Psoas muscle (tissue), 8 donors: Measurements from ENCODE around the gene SMYD3. TPM values are rescaled to one million over a fixed set of nuclear protein-coding genes. Genes with fewer than 3 reads are reported as not detected.
A peak's percentile ranks its signal among the peaks of the same experiment; 100 is the strongest.

Source experiments
- ATAC-seq, 4 donors: fragments of 200-7000 bp; cut with Tn5 transposase; one replicate each; pipeline ENCODE4 v1.9.1; 2020; ENCODE audit warnings: moderate library complexity in 3 of 4, mild to moderate bottlenecking in 2 of 4
- DNase-seq, 2 donors: peaks; one replicate each; pipeline ENCODE4 v3.0.0-alpha.2; 2020
- H3K27ac ChIP-seq: fragments of 200-600 bp; one replicate; pipeline ENCODE4 v1.8.0; 2022
- H3K27me3 ChIP-seq, 3 donors: fragments of 200-600 bp in 1 of 3; one replicate each; pipeline versions ENCODE4 v1.6.1 to v1.8.0; 2013 to 2022; ENCODE audit warnings: low read length in 2 of 3, mild to moderate bottlenecking in 2 of 3, moderate library complexity in 1 of 3; ENCODE audit not compliant: insufficient read depth in 3 of 3
- H3K36me3 ChIP-seq, 2 donors: fragments of 200-600 bp in 1 of 2; one replicate each; pipeline versions ENCODE4 v1.6.1 to v1.8.0; 2013 to 2022; ENCODE audit warnings: low read depth in 1 of 2, mild to moderate bottlenecking in 1 of 2, moderate library complexity in 1 of 2; ENCODE audit not compliant: insufficient read depth in 1 of 2
- H3K4me1 ChIP-seq: fragments of 200-600 bp; one replicate; pipeline ENCODE4 v1.8.0; 2022
- H3K4me3 ChIP-seq: fragments of 200-600 bp; one replicate; pipeline ENCODE4 v1.8.0; 2022; ENCODE audit warnings: mild to moderate bottlenecking
- H3K9me3 ChIP-seq: fragments of 200-600 bp; one replicate; pipeline ENCODE4 v1.8.0; 2022
- WGBS, 3 donors: extraction: QIAGEN DNeasy Blood & Tissue Kit; methylation state at CpG; one replicate each; pipeline versions ENCODE4 v1.1.6 to v1.1.7; 2013; 5-methylcytosine and 5-hydroxymethylcytosine counted together
- intact Hi-C, 2 donors: fragments of 100-400 bp; cut with DNase I; formaldehyde crosslinking; loops; one replicate each; pipeline versions ENCODE4 v1.11.0 to v1.14.2; 2022
- polyA plus RNA-seq, 3 donors: library from polyadenylated mRNA; stranded (reverse); fragments of 200-250 nt; gene quantifications; one replicate each; pipeline ENCODE4 v1.2.3, GENCODE V29; 2013
- total RNA-seq, 4 donors: library from RNA; stranded (reverse); fragmentation: NEBNext Ultra II Directional in 2 of 4; extraction: Animal tissue kit (Norgen Biotek cat#: 25700) in 2 of 4; gene quantifications; one replicate each; pipeline versions ENCODE4 v1.2.1 to v1.2.4, GENCODE V29; 2021 to 2023
- TF ChIP-seq, protein P1 (sequence below): fragments of 200-600 bp; IDR thresholded peaks from one replicate; pipeline ENCODE4 v1.8.0; 2022; ENCODE audit warnings: antibody characterized with exemption
- donor health status: healthy with polysubstance abuse.
- donor health status: DM: no; HTN: no; CAD: no; lungs with moderate emphysema.
- donor health status: Bipolar disorder and iron deficiency.
- donor health status: healthy.
- donor health status: DM: yes; HTN: yes; CAD: no.
- donor health status: DM: no; HTN: no; CAD: no.
- donor health status: DM: no; HTN: no; CAD: no.
- donor health status: DM: yes; HTN: yes; CAD: no.

SMYD3 gene
- total and polyA plus RNA-seq, 7 donors: 2.9 to 6.4 (median 4.9) TPM

DNA sequence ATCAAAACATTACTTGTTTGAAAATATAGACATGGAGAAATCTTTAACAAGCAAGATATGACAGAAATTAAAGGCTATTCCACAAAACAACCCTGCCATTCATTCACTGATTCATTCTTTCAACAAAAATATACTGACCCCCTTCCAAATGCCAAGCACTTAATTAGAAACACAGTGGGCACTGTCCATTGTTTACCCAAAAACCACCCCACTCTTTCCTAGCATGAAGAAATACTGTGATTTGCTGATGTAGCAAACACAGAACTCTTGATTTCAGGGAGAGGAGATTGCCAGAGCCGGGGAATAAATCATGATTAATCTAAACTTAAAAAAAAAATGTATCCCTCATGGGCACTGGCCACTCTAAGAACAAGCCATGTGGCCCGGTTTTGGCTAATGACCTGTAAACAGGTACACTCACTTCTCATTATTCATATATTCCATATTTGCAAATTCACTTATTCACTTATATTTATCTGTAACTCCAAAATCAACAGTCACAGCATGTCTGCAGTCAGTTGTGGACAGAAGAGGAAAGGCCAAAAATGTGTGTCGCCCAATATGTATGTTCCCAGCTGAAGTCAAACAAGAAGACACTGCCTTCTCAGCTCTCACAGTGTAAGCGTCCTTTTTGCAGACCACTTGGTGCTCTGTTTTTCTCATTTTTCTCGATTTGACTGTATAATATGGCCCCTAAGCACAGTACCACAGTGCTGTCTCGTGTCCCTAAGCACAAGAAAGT, 133.1 kb downstream of the SMYD3 start:
- intact Hi-C loops: no loop called here
- WGBS, 3 donors: 77 to 85% (median 83%) methylated on average over 6 of the region's 6 CpGs
- Histone ChIP-seq H3K4me1 (no peaks in the 10 kb centered on the region), H3K9me3 (no peaks in the 10 kb centered on the region), H3K27ac (no peak overlapping the region), H3K27me3 (no peaks in the 10 kb centered on the region), H3K36me3 (no peaks in the 10 kb centered on the region), H3K4me3 (no peak overlapping the region)
- TF ChIP-seq, protein P1, sequence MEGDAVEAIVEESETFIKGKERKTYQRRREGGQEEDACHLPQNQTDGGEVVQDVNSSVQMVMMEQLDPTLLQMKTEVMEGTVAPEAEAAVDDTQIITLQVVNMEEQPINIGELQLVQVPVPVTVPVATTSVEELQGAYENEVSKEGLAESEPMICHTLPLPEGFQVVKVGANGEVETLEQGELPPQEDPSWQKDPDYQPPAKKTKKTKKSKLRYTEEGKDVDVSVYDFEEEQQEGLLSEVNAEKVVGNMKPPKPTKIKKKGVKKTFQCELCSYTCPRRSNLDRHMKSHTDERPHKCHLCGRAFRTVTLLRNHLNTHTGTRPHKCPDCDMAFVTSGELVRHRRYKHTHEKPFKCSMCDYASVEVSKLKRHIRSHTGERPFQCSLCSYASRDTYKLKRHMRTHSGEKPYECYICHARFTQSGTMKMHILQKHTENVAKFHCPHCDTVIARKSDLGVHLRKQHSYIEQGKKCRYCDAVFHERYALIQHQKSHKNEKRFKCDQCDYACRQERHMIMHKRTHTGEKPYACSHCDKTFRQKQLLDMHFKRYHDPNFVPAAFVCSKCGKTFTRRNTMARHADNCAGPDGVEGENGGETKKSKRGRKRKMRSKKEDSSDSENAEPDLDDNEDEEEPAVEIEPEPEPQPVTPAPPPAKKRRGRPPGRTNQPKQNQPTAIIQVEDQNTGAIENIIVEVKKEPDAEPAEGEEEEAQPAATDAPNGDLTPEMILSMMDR: no peak
- DNase-seq (no peak), ATAC-seq (no peak)

DNA sequence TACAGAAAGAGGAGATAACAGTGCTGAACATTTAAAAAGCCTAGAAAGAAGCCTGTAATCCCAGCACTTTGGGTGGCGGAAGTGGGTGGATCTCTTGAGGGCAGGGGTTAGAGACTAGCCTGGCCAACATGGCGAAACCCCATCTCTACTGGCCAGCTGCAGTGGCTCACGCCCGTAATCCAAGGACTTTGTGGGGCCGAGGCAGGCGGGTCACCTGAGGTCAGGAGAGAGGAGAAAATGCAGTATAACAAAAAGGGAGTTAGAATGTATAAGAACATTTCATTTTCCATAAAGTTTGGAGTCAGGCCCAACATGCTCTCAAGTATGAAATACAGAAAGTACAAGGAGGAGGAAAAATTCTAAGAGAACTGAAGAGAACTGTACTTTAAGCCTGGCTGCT, 134.5 kb downstream of the SMYD3 start:
- 28 to 45% (median 29%) methylated on average over 6 of the region's 6 CpGs for WGBS, 3 donors
- TF ChIP-seq, protein P1: no peak
- peak in 1 of 2 donors; percentile 54 for DNase-seq

DNA sequence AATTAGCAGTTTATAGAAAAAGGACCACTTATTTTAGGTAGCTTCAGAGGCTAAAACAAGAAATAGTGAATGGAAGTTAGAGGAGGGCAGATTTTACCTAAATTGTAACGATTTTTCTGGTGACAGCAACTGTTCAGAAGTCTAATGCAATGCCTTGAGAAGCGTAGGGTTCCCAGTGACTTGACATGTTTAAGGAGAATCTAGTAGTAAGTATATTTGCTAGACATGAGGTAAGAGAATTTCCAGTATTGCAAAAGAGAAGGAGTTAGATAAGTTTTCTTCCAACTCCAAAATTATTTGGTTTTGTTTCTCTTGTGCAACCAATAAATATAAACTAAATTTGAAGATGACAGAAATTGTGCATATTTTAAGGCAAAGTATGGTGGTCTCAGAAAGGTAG, 140.0 kb downstream of the SMYD3 start:
- ATAC-seq: no peak
- Histone ChIP-seq H3K4me3 (no peak overlapping the region), H3K27me3 (no peaks in the 10 kb centered on the region), H3K4me1 (no peaks in the 10 kb centered on the region), H3K36me3 (no peaks in the 10 kb centered on the region), H3K27ac (no peak overlapping the region), H3K9me3 (no peaks in the 10 kb centered on the region)
- DNase-seq: no peak
- WGBS, 3 donors: 93 to 96% (median 93%) methylated on average over 2 of the region's 2 CpGs
- intact Hi-C loops: no loop called here
- TF ChIP-seq, protein P1: no peak

More for the DNA sequence above, 134.5 kb downstream of the SMYD3 start:
- no peaks in the 10 kb centered on the region for H3K36me3 ChIP-seq
- H3K4me1 ChIP-seq: no peaks in the 10 kb centered on the region
- no peaks in the 10 kb centered on the region for H3K27me3 ChIP-seq
- no peak overlapping the region for H3K27ac ChIP-seq
- intact Hi-C loops: no loop called here
- ATAC-seq: peak in 1 of 4 donors; percentile 69
- H3K4me3 ChIP-seq: no peak overlapping the region
- H3K9me3 ChIP-seq: no peaks in the 10 kb centered on the region

DNA sequence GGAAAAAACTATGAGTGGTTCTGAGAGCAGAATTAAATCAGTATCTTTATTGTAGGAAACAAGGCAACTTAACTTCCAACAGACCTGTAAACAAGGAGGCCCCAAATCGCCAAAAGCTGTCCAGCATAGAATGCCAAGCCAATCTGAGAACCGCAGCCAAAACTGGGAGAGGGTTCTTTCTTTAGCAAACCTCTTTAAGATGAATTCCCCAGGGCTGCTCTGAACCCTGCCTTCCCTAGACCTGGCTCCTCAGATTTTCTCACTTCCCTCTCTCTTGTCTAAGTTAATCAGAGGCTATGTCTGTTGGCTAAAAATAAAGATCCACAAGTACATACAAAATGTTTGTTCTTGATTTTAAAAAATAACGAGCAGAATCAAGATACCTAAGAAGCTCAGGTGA, 141.4 kb downstream of the SMYD3 start:
- Histone ChIP-seq H3K4me1 (no peaks in the 10 kb centered on the region), H3K36me3 (no peaks in the 10 kb centered on the region), H3K9me3 (no peaks in the 10 kb centered on the region), H3K27me3 (no peaks in the 10 kb centered on the region), H3K27ac (no peak overlapping the region), H3K4me3 (no peak overlapping the region)
- DNase-seq: no peak
- WGBS, 3 donors: 60 to 75% (median 73%) methylated on average over 3 of the region's 3 CpGs
- intact Hi-C loops: no loop called here
- TF ChIP-seq, protein P1: no peak
- ATAC-seq: no peak
